ENCODE measurements around the gene ECI2. TPM values are rescaled to one million over a fixed set of nuclear protein-coding genes. Genes with fewer than 3 reads are reported as not detected.

ECI2 gene
- total and polyA plus RNA-seq, 2 of the 13 experiments (the other 11 are each of a cell fraction or from before 2014, with no cell fraction given) = 78.5 to 228 TPM

- TF ChIP-seq, protein P1, sequence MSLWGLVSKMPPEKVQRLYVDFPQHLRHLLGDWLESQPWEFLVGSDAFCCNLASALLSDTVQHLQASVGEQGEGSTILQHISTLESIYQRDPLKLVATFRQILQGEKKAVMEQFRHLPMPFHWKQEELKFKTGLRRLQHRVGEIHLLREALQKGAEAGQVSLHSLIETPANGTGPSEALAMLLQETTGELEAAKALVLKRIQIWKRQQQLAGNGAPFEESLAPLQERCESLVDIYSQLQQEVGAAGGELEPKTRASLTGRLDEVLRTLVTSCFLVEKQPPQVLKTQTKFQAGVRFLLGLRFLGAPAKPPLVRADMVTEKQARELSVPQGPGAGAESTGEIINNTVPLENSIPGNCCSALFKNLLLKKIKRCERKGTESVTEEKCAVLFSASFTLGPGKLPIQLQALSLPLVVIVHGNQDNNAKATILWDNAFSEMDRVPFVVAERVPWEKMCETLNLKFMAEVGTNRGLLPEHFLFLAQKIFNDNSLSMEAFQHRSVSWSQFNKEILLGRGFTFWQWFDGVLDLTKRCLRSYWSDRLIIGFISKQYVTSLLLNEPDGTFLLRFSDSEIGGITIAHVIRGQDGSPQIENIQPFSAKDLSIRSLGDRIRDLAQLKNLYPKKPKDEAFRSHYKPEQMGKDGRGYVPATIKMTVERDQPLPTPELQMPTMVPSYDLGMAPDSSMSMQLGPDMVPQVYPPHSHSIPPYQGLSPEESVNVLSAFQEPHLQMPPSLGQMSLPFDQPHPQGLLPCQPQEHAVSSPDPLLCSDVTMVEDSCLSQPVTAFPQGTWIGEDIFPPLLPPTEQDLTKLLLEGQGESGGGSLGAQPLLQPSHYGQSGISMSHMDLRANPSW (CRISPR knock-in tag; IDR thresholded peaks at IDR 0.05; ENCODE audit: borderline replicate concordance) = 0 out of 2 replicates have a peak, but pooled peaks have one; percentile 16
- TF ChIP-seq ZNF18 (CRISPR knock-in tag; IDR thresholded peaks at IDR 0.05; ENCODE audit: insufficient replicate concordance) (peak; percentile 68), KLF11 (CRISPR knock-in tag; IDR thresholded peaks at IDR 0.05) (no peak), ZSCAN29 (CRISPR knock-in tag; conservative IDR thresholded peaks at IDR 0.05) (no peak), THAP8 (CRISPR knock-in tag; IDR thresholded peaks at IDR 0.05; ENCODE audit: borderline replicate concordance) (0 out of 2 replicates have a peak, but pooled peaks have one; percentile 83), ZNF292 (CRISPR knock-in tag; IDR thresholded peaks at IDR 0.05; ENCODE audit: borderline replicate concordance, low read depth) (peak; percentile 85), ZBTB7A (CRISPR knock-in tag; IDR thresholded peaks at IDR 0.05) (peak; percentile 92), HNRNPLL (IDR thresholded peaks at IDR 0.05; ENCODE audit: low read depth, low read length, poor library complexity, severe bottlenecking) (peak; percentile 74), RBM22 (optimal IDR thresholded peaks at IDR 0.05; ENCODE audit: low read length) (no peak), KDM4B (CRISPR knock-in tag; IDR thresholded peaks at IDR 0.05) (peak; percentile 37; the same call in 1 of the 2 replicates), SNAPC2 (CRISPR knock-in tag; IDR thresholded peaks at IDR 0.05) (no peak), GABPA (IDR thresholded peaks at IDR 0.05; ENCODE audit: low read depth, low read length) (no peak), GABPA (CRISPR knock-in tag; IDR thresholded peaks at IDR 0.05; ENCODE audit: low read depth) (no peak), SIX4 (CRISPR knock-in tag; IDR thresholded peaks at IDR 0.05) (no peak)
- TF ChIP-seq, protein P2, sequence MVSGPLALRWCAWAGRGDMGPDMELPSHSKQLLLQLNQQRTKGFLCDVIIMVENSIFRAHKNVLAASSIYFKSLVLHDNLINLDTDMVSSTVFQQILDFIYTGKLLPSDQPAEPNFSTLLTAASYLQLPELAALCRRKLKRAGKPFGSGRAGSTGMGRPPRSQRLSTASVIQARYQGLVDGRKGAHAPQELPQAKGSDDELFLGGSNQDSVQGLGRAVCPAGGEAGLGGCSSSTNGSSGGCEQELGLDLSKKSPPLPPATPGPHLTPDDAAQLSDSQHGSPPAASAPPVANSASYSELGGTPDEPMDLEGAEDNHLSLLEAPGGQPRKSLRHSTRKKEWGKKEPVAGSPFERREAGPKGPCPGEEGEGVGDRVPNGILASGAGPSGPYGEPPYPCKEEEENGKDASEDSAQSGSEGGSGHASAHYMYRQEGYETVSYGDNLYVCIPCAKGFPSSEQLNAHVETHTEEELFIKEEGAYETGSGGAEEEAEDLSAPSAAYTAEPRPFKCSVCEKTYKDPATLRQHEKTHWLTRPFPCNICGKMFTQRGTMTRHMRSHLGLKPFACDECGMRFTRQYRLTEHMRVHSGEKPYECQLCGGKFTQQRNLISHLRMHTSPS (CRISPR knock-in tag; IDR thresholded peaks at IDR 0.05; ENCODE audit: low read depth) = no peak
Measured at GRCh38 chr6:4134841-4135664, at the start of gene ECI2 (continued).

Data from HepG2 (cell line).